HFFc6 (cell line): Measurements from ENCODE around the gene GPRIN1. TPM values are rescaled to one million over a fixed set of nuclear protein-coding genes. Genes with fewer than 3 reads are reported as not detected.

ENCODE experiments used
- DNase-seq: peaks from one replicate; pipeline ENCODE4 v3.0.0-alpha.2; 2018
- H3K27ac Mint-ChIP-seq: 2 replicates; pipeline ENCODE4 v1.8.0; 2020; ENCODE audit warnings: mild to moderate bottlenecking, mixed read lengths
- H3K27me3 Mint-ChIP-seq: 2 replicates; pipeline ENCODE4 v1.8.0; 2021; ENCODE audit warnings: mild to moderate bottlenecking, moderate library complexity, mixed read lengths; ENCODE audit not compliant: insufficient read depth
- H3K36me3 Mint-ChIP-seq: 2 replicates; pipeline ENCODE4 v1.8.0; 2021; ENCODE audit warnings: low read depth, mixed read lengths
- H3K4me1 Mint-ChIP-seq: 2 replicates; pipeline ENCODE4 v1.8.0; 2020; ENCODE audit warnings: low read depth, mixed read lengths
- H3K4me3 Mint-ChIP-seq: 2 replicates; pipeline ENCODE4 v1.8.0; 2020; ENCODE audit warnings: mild to moderate bottlenecking, moderate library complexity, mixed read lengths
- H3K9me3 Mint-ChIP-seq: 2 replicates; pipeline ENCODE4 v1.8.0; 2020; ENCODE audit warnings: mild to moderate bottlenecking, mixed read lengths
- CTCF ChIP-seq: fragments of 200-600 bp; sonication (generic); IDR thresholded peaks from 2 replicates; pipeline ENCODE4 v1.5.0; 2021; ENCODE audit warnings: antibody characterized with exemption, mild to moderate bottlenecking
- total RNA-seq, 6 experiments: library from RNA; stranded (reverse); fragmentation: NEBNext Ultra II Directional; extraction: Animal tissue kit (Norgen Biotek cat#: 25700); gene quantifications; 2 replicates in 1 of 6; 3 replicates in 5 of 6; pipeline ENCODE4 v1.2.3, GENCODE V29; 2021

GPRIN1 gene
- total RNA-seq, 6 experiments from 2014 or later: 2.3 to 5.4 (median 2.6) TPM

- H3K4me1 Mint-ChIP-seq: peaks cover 2% of the 10 kb centered on the region
- no peaks in the 10 kb centered on the region; the same call in 1 of the 2 replicates for H3K9me3 Mint-ChIP-seq
- H3K27me3 Mint-ChIP-seq: peaks cover 73% of the 10 kb centered on the region
- DNase-seq: no peak
- no peak overlapping the region for H3K27ac Mint-ChIP-seq
- H3K4me3 Mint-ChIP-seq: no peak overlapping the region
- peaks cover 6% of the 10 kb centered on the region; the same call in 1 of the 2 replicates for H3K36me3 Mint-ChIP-seq
- TF ChIP-seq CTCF: no peak
These were observed 23.6 kb upstream of the GPRIN1 start for GRCh38 chr5:176633598-176633997.

DNA sequence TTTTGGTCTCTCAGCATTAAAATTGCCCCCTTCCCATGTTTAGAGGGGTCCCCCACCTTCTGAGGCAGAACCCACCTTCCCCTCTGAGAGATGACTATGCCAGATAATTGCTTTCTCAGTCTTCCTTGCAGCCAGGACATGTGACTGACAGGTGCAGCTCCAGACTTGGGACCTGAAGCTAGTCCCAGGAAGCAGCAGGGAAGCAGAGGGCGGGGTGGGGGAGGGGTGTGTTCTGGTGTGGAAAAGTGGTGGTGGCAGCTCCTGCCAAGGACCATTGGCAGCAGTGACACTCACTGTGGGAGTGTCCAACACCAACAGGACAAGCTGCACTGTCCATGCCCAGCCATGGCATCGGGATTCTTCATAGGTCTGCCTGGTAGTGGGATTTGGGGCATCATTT lies 22.8 kb upstream of the GPRIN1 start:
- no peak overlapping the region for H3K4me3 Mint-ChIP-seq
- peaks cover 6% of the 10 kb centered on the region; the same call in 1 of the 2 replicates for H3K36me3 Mint-ChIP-seq
- H3K4me1 Mint-ChIP-seq: peaks cover 6% of the 10 kb centered on the region
- no peak for TF ChIP-seq CTCF
- no peaks in the 10 kb centered on the region; the same call in 1 of the 2 replicates for H3K9me3 Mint-ChIP-seq
- DNase-seq: no peak
- no peak overlapping the region for H3K27ac Mint-ChIP-seq
- H3K27me3 Mint-ChIP-seq: peaks cover 73% of the 10 kb centered on the region

GRCh38 chr5:176631383-176632200 lies 21.6 kb upstream of the GPRIN1 start:
- DNase-seq: no peak
- Mint-ChIP-seq H3K36me3 (peaks cover 6% of the 10 kb centered on the region; the same call in 1 of the 2 replicates), H3K9me3 (no peaks in the 10 kb centered on the region; the same call in 1 of the 2 replicates), H3K4me3 (no peak overlapping the region), H3K27ac (no peak overlapping the region), H3K27me3 (peaks cover 71% of the 10 kb centered on the region), H3K4me1 (peaks cover 6% of the 10 kb centered on the region)
- no peak for TF ChIP-seq CTCF

GRCh38 chr5:176630681-176631222 lies 20.8 kb upstream of the GPRIN1 start:
- H3K4me1 Mint-ChIP-seq: peaks cover 11% of the 10 kb centered on the region
- TF ChIP-seq CTCF: no peak
- peaks cover 65% of the 10 kb centered on the region for H3K27me3 Mint-ChIP-seq
- H3K36me3 Mint-ChIP-seq: peaks cover 6% of the 10 kb centered on the region; the same call in 1 of the 2 replicates
- H3K9me3 Mint-ChIP-seq: no peaks in the 10 kb centered on the region; the same call in 1 of the 2 replicates
- DNase-seq: no peak
- no peak overlapping the region for H3K27ac Mint-ChIP-seq
- peak overlapping the region; percentile 9; the same call in 1 of the 2 replicates for H3K4me3 Mint-ChIP-seq

GRCh38 chr5:176629853-176630680 lies 20.1 kb upstream of the GPRIN1 start, which contains the start of the genes EIF4E1B and SNCB:
TSS of gene EIF4E1B (plus strand) at chr5:176630675. CDS start at chr5:176642788, 12,113 bp downstream.
TSS of gene SNCB (minus strand) at chr5:176630534. CDS start at chr5:176629654, 880 bp downstream.
- H3K36me3 Mint-ChIP-seq: peaks cover 3% of the 10 kb centered on the region; the same call in 1 of the 2 replicates
- no peak for DNase-seq
- no peak for TF ChIP-seq CTCF
- no peaks in the 10 kb centered on the region; the same call in 1 of the 2 replicates for H3K9me3 Mint-ChIP-seq
- H3K4me3 Mint-ChIP-seq: peak within 1 kb of the TSS; percentile 9; the same call in 1 of the 2 replicates
- H3K27ac Mint-ChIP-seq: no peak within 1 kb of the TSS
- H3K4me1 Mint-ChIP-seq: peaks cover 12% of the 10 kb centered on the region
- peaks cover 63% of the 10 kb centered on the region for H3K27me3 Mint-ChIP-seq
